Activated T-helper 2 cell treated with anti-CD3 and anti-CD28 coated beads, Interferon-gamma antibody, Interleukin-2, Interleukin-4, amounts not matched to agents 10 μg/mL and 5 μg/mL and 100 μg/mL, durations not matched to agents 14 hours and 24 hours and 36 hours (primary cell): Measurements from ENCODE around the gene UTP20. TPM values are rescaled to one million over a fixed set of nuclear protein-coding genes. Genes with fewer than 3 reads are reported as not detected.
A peak's percentile ranks its signal among the peaks of the same experiment; 100 is the strongest.
"Not testable (repeated sequence)": the region's sequence is repeated elsewhere in the genome, so short reads cannot be mapped to it uniquely, and the experiment has no call there.

ENCODE experiments used
- DNase-seq: peaks from one replicate; pipeline ENCODE4 v3.0.0; 2021; ENCODE audit warnings: low spot score
- H3K27ac Mint-ChIP-seq: one replicate; pipeline ENCODE4 v1.8.0; 2021; ENCODE audit warnings: mixed read lengths
- H3K27me3 Mint-ChIP-seq: one replicate; pipeline ENCODE4 v1.8.0; 2021; ENCODE audit warnings: low read depth, mixed read lengths
- H3K36me3 Mint-ChIP-seq: one replicate; pipeline ENCODE4 v1.8.0; 2021; ENCODE audit warnings: low read depth, mixed read lengths
- H3K4me1 Mint-ChIP-seq: one replicate; pipeline ENCODE4 v1.8.0; 2021; ENCODE audit warnings: low read depth, mixed read lengths
- H3K4me3 Mint-ChIP-seq: one replicate; pipeline ENCODE4 v1.8.0; 2021; ENCODE audit warnings: low read depth, mild to moderate bottlenecking, moderate library complexity, mixed read lengths
- H3K9me3 Mint-ChIP-seq: one replicate; pipeline ENCODE4 v1.8.0; 2021; ENCODE audit warnings: mixed read lengths
- intact Hi-C: fragments of 100-400 bp; cut with micrococcal nuclease; formaldehyde crosslinking; loops from one replicate; pipeline ENCODE4 v1.15.1; 2023
- total RNA-seq: library from RNA; stranded (reverse); gene quantifications from 2 replicates; pipeline ENCODE4 v1.2.3, GENCODE V29; 2022

The UTP20 gene
- total RNA-seq, 1 donor from 2014 or later: 35.6 TPM

- peak within 1 kb of the TSS; percentile 95 for H3K4me3 Mint-ChIP-seq
Measured at GRCh38 chr12:101407436-101408345, 127.8 kb downstream of the UTP20 start, which contains the start of gene ARL1. Gene ARL1, minus strand, starts transcription at chr12:101407772. Its CDS starts 127 bp downstream, at chr12:101407645.

GRCh38 chr12:101410169-101410568 is 130.3 kb downstream of the UTP20 start:
- H3K4me3 Mint-ChIP-seq, H3K36me3 Mint-ChIP-seq, H3K27ac Mint-ChIP-seq, H3K9me3 Mint-ChIP-seq, DNase-seq: not testable (repeated sequence)
- Mint-ChIP-seq H3K4me1 (peaks cover 11% of the 10 kb centered on the region), H3K27me3 (peaks cover 15% of the 10 kb centered on the region)
- intact Hi-C loops: loop anchor here (5.0 kb wide), 1 partner anchor 347 kb away; no protein-coding TSS in a partner anchor

More at GRCh38 chr12:101407436-101408345, 127.8 kb downstream of the UTP20 start, which contains the start of gene ARL1:
- Mint-ChIP-seq H3K36me3 (peaks cover 7% of the 10 kb centered on the region), H3K27ac (peak within 1 kb of the TSS; percentile 91), H3K4me1 (peaks cover 11% of the 10 kb centered on the region), H3K9me3 (no peaks in the 10 kb centered on the region), H3K27me3 (peaks cover 10% of the 10 kb centered on the region)
- intact Hi-C loops: loop anchor here (2.0 to 10.0 kb wide), 2 partner anchors 423 to 527 kb away; partner anchors contain the start of gene GNPTAB
- peak; percentile 65 for DNase-seq

- DNase-seq: no peak
- no peak overlapping the region for H3K27ac Mint-ChIP-seq
Measured at GRCh38 chr12:101414533-101415119, 134.7 kb downstream of the UTP20 start.

GRCh38 chr12:101415228-101415627 is 135.3 kb downstream of the UTP20 start:
- Mint-ChIP-seq H3K9me3 (no peaks in the 10 kb centered on the region), H3K4me1 (no peaks in the 10 kb centered on the region), H3K36me3 (no peaks in the 10 kb centered on the region), H3K27me3 (peaks cover 16% of the 10 kb centered on the region), H3K4me3 (no peak overlapping the region), H3K27ac (no peak overlapping the region)
- no peak for DNase-seq
- intact Hi-C loops: loop anchor here (2.0 kb wide), 1 partner anchor 282 kb away; the partner anchor contains the start of gene CHPT1

More at GRCh38 chr12:101414533-101415119, 134.7 kb downstream of the UTP20 start:
- no peaks in the 10 kb centered on the region for H3K4me1 Mint-ChIP-seq
- H3K9me3 Mint-ChIP-seq: no peaks in the 10 kb centered on the region
- peaks cover 18% of the 10 kb centered on the region for H3K27me3 Mint-ChIP-seq
- intact Hi-C loops: loop anchor here (1.0 to 5.0 kb wide), 3 partner anchors 282 to 426 kb away; partner anchors contain the start of gene CHPT1
- no peak overlapping the region for H3K4me3 Mint-ChIP-seq
- no peaks in the 10 kb centered on the region for H3K36me3 Mint-ChIP-seq

- H3K4me1 Mint-ChIP-seq, intact Hi-C loops, H3K27ac Mint-ChIP-seq, DNase-seq, H3K9me3 Mint-ChIP-seq, H3K4me3 Mint-ChIP-seq, H3K36me3 Mint-ChIP-seq, H3K27me3 Mint-ChIP-seq: not testable (repeated sequence)
Measured at GRCh38 chr12:101422066-101422465, 142.2 kb downstream of the UTP20 start.

GRCh38 chr12:101424620-101425019 is 144.7 kb downstream of the UTP20 start:
- peaks cover 2% of the 10 kb centered on the region for H3K27me3 Mint-ChIP-seq
- no peak for DNase-seq
- intact Hi-C loops: no loop called here
- no peaks in the 10 kb centered on the region for H3K36me3 Mint-ChIP-seq
- H3K4me3 Mint-ChIP-seq: no peak overlapping the region
- no peak overlapping the region for H3K27ac Mint-ChIP-seq
- H3K9me3 Mint-ChIP-seq: no peaks in the 10 kb centered on the region
- no peaks in the 10 kb centered on the region for H3K4me1 Mint-ChIP-seq

GRCh38 chr12:101430456-101430855 is 150.6 kb downstream of the UTP20 start:
- no peak overlapping the region for H3K4me3 Mint-ChIP-seq
- peaks cover 2% of the 10 kb centered on the region for H3K27me3 Mint-ChIP-seq
- no peaks in the 10 kb centered on the region for H3K4me1 Mint-ChIP-seq
- no peaks in the 10 kb centered on the region for H3K36me3 Mint-ChIP-seq
- no peaks in the 10 kb centered on the region for H3K9me3 Mint-ChIP-seq
- intact Hi-C loops: no loop called here
- H3K27ac Mint-ChIP-seq: no peak overlapping the region
- DNase-seq: no peak

GRCh38 chr12:101436136-101436535 is 156.2 kb downstream of the UTP20 start:
- Mint-ChIP-seq H3K27me3 (peaks cover 3% of the 10 kb centered on the region), H3K4me3 (no peak overlapping the region), H3K9me3 (no peaks in the 10 kb centered on the region), H3K36me3 (no peaks in the 10 kb centered on the region), H3K27ac (no peak overlapping the region), H3K4me1 (no peaks in the 10 kb centered on the region)
- DNase-seq: no peak
- intact Hi-C loops: no loop called here

Other genes starting within 250 kb of the UTP20 start
- gene SLC5A8, start 69.9 kb upstream of the UTP20 start, total RNA-seq: not detected in 2 replicates
- 74.2 and 77.5 TPM in 2 replicates for gene ARL1, start 127.7 kb downstream of the UTP20 start, total RNA-seq
- gene SPIC, start 195.2 kb downstream of the UTP20 start, total RNA-seq: not detected in 2 replicates